ENCODE data around the gene B9D1. TPM values are rescaled to one million over a fixed set of nuclear protein-coding genes. Genes with fewer than 3 reads are reported as not detected.

Gene B9D1
- total RNA-seq, 1 experiment from 2014 or later, result 48.0 TPM

GRCh38 chr17:19341641-19342610, 20.6 kb downstream of the B9D1 start:
- no peak for TF ChIP-seq EZH2 (IDR thresholded peaks at IDR 0.05; ENCODE audit: low read length, unreplicated experiment)
- no peak for TF ChIP-seq EZH2phosphoT487 (IDR thresholded peaks at IDR 0.05; ENCODE audit: borderline replicate concordance, low read length)
- TF ChIP-seq, protein P1, sequence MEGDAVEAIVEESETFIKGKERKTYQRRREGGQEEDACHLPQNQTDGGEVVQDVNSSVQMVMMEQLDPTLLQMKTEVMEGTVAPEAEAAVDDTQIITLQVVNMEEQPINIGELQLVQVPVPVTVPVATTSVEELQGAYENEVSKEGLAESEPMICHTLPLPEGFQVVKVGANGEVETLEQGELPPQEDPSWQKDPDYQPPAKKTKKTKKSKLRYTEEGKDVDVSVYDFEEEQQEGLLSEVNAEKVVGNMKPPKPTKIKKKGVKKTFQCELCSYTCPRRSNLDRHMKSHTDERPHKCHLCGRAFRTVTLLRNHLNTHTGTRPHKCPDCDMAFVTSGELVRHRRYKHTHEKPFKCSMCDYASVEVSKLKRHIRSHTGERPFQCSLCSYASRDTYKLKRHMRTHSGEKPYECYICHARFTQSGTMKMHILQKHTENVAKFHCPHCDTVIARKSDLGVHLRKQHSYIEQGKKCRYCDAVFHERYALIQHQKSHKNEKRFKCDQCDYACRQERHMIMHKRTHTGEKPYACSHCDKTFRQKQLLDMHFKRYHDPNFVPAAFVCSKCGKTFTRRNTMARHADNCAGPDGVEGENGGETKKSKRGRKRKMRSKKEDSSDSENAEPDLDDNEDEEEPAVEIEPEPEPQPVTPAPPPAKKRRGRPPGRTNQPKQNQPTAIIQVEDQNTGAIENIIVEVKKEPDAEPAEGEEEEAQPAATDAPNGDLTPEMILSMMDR (conservative IDR thresholded peaks at IDR 0.05; ENCODE audit: low read depth, low read length), result no peak
- H2AFZ ChIP-seq (ENCODE audit: low read length), result no peak overlapping the region
- no peaks in the 10 kb centered on the region for H3K27me3 ChIP-seq (ENCODE audit: low read length)
- no peaks in the 10 kb centered on the region for H3K9me2 ChIP-seq (replicated peaks; ENCODE audit: low read length)
- CTCF ChIA-PET, result no interaction called here
- ATAC-seq, result no peak
- no peak overlapping the region for H3K4me3 ChIP-seq (ENCODE audit: low read length)
- no peak overlapping the region for H3K27ac ChIP-seq (ENCODE audit: low read length)
- H4K20me1 ChIP-seq (ENCODE audit: low read length), result no peaks in the 10 kb centered on the region
- no peaks in the 10 kb centered on the region for H3K9me3 ChIP-seq (ENCODE audit: low read length)
- intact Hi-C loops (cut with micrococcal nuclease), result no loop called here
- no peaks in the 10 kb centered on the region for H3F3A ChIP-seq (ENCODE audit: low read length, unreplicated experiment)
- POLR2A ChIA-PET (ENCODE audit: unreplicated experiment), result interaction anchor here (0.5 kb wide), 1 partner anchor 307 kb away, joined by 3 read pairs; the partner anchor contains the start of gene ALDH3A2
- BruUV-seq (replicated peaks), result no TSS peak
- no peak overlapping the region for H3K4me2 ChIP-seq (ENCODE audit: low read length)
- no peak for DNase-seq
- H3K4me1 ChIP-seq (ENCODE audit: insufficient read depth, low read length), result peaks cover 12% of the 10 kb centered on the region
- H3K9ac ChIP-seq (ENCODE audit: low read length), result no peak overlapping the region
- H3K36me3 ChIP-seq (ENCODE audit: low read depth, low read length), result no peaks in the 10 kb centered on the region
- no peaks in the 10 kb centered on the region for H3K79me2 ChIP-seq (ENCODE audit: low read length)

- no peaks in the 10 kb centered on the region for H3K27me3 ChIP-seq (ENCODE audit: low read length)
- POLR2A ChIA-PET (ENCODE audit: unreplicated experiment), result no interaction called here
- no peaks in the 10 kb centered on the region for H3K9me2 ChIP-seq (replicated peaks; ENCODE audit: low read length)
- H3K4me1 ChIP-seq (ENCODE audit: insufficient read depth, low read length), result peaks cover 5% of the 10 kb centered on the region
- H3K79me2 ChIP-seq (ENCODE audit: low read length), result no peaks in the 10 kb centered on the region
- no peaks in the 10 kb centered on the region for H3K9me3 ChIP-seq (ENCODE audit: low read length)
- DNase-seq (no peak), ATAC-seq (no peak)
- H3F3A ChIP-seq (ENCODE audit: low read length, unreplicated experiment), result no peaks in the 10 kb centered on the region
- no peaks in the 10 kb centered on the region for H4K20me1 ChIP-seq (ENCODE audit: low read length)
- no peak overlapping the region for H3K9ac ChIP-seq (ENCODE audit: low read length)
- no peak overlapping the region for H3K4me2 ChIP-seq (ENCODE audit: low read length)
- H3K4me3 ChIP-seq (ENCODE audit: low read length), result no peak overlapping the region
- CTCF ChIA-PET, result no interaction called here
- BruUV-seq (replicated peaks), result no TSS peak
- no peaks in the 10 kb centered on the region for H3K36me3 ChIP-seq (ENCODE audit: low read depth, low read length)
- TF ChIP-seq, protein P1 (conservative IDR thresholded peaks at IDR 0.05; ENCODE audit: low read depth, low read length), result no peak
- TF ChIP-seq EZH2 (IDR thresholded peaks at IDR 0.05; ENCODE audit: low read length, unreplicated experiment) (no peak), EZH2phosphoT487 (IDR thresholded peaks at IDR 0.05; ENCODE audit: borderline replicate concordance, low read length) (no peak)
- intact Hi-C loops (cut with micrococcal nuclease), result no loop called here
- no peak overlapping the region for H3K27ac ChIP-seq (ENCODE audit: low read length)
- H2AFZ ChIP-seq (ENCODE audit: low read length), result no peak overlapping the region
These were observed 21.3 kb downstream of the B9D1 start for GRCh38 chr17:19341211-19341631.

- H3K79me2 ChIP-seq (ENCODE audit: low read length), result no peaks in the 10 kb centered on the region
- no peaks in the 10 kb centered on the region for H3K9me3 ChIP-seq (ENCODE audit: low read length)
- no peaks in the 10 kb centered on the region for H3F3A ChIP-seq (ENCODE audit: low read length, unreplicated experiment)
- TF ChIP-seq, protein P1 (conservative IDR thresholded peaks at IDR 0.05; ENCODE audit: low read depth, low read length), result no peak
- TF ChIP-seq EZH2 (IDR thresholded peaks at IDR 0.05; ENCODE audit: low read length, unreplicated experiment), result no peak
- TF ChIP-seq EZH2phosphoT487 (IDR thresholded peaks at IDR 0.05; ENCODE audit: borderline replicate concordance, low read length), result no peak
- BruUV-seq (replicated peaks), result no TSS peak
- H3K9ac ChIP-seq (ENCODE audit: low read length), result no peak overlapping the region
- no peaks in the 10 kb centered on the region for H3K9me2 ChIP-seq (replicated peaks; ENCODE audit: low read length)
- H3K36me3 ChIP-seq (ENCODE audit: low read depth, low read length), result no peaks in the 10 kb centered on the region
- H3K4me2 ChIP-seq (ENCODE audit: low read length), result no peak overlapping the region
- H3K27me3 ChIP-seq (ENCODE audit: low read length), result no peaks in the 10 kb centered on the region
- ChIA-PET POLR2A (ENCODE audit: unreplicated experiment) (no interaction called here), CTCF (no interaction called here)
- no peak overlapping the region for H2AFZ ChIP-seq (ENCODE audit: low read length)
- H3K4me1 ChIP-seq (ENCODE audit: insufficient read depth, low read length), result no peaks in the 10 kb centered on the region
- ATAC-seq, result no peak
- no peaks in the 10 kb centered on the region for H4K20me1 ChIP-seq (ENCODE audit: low read length)
- no peak overlapping the region for H3K4me3 ChIP-seq (ENCODE audit: low read length)
- H3K27ac ChIP-seq (ENCODE audit: low read length), result no peak overlapping the region
- DNase-seq, result no peak
- intact Hi-C loops (cut with micrococcal nuclease), result no loop called here
These were observed 23.1 kb downstream of the B9D1 start for GRCh38 chr17:19339341-19339815.

Measured in PC-3 (cell line).